DND-41 (cell line): ENCODE results near the gene KLF11.

Source experiments
- ATAC-seq: fragments of 200-7000 bp; cut with Tn5 transposase; 3 replicates; pipeline ENCODE4 v1.9.1; 2021; ENCODE audit warnings: low read depth; ENCODE audit not compliant: insufficient read depth
- DNase-seq: peaks from one replicate; pipeline ENCODE4 v3.0.0-alpha.2; 2020
- H2AFZ ChIP-seq: 2 replicates; pipeline ENCODE4 v1.6.0; 2012; ENCODE audit warnings: low read depth, low read length
- H3K27ac ChIP-seq: 2 replicates; pipeline ENCODE4 v1.5.1; 2012; ENCODE audit warnings: low read length, inconsistent platforms
- H3K27me3 ChIP-seq: fragments of 200-600 bp; sonication (generic); 2 replicates; pipeline ENCODE4 v1.6.0; 2012; ENCODE audit warnings: low read length, mild to moderate bottlenecking, inconsistent platforms; ENCODE audit not compliant: insufficient read depth, poor library complexity
- H3K36me3 ChIP-seq: 2 replicates; pipeline ENCODE4 v1.5.1; 2012; ENCODE audit warnings: low read length, inconsistent platforms; ENCODE audit not compliant: insufficient read depth
- H3K4me1 ChIP-seq: 2 replicates; pipeline ENCODE4 v1.5.1; 2012; ENCODE audit warnings: mild to moderate bottlenecking, low read length; ENCODE audit not compliant: insufficient read depth
- H3K4me2 ChIP-seq: 2 replicates; pipeline ENCODE4 v1.6.0; 2012; ENCODE audit warnings: mild to moderate bottlenecking, moderate library complexity, low read length, inconsistent platforms; ENCODE audit not compliant: insufficient read depth
- H3K4me3 ChIP-seq, 2 experiments: fragments of 200-600 bp in 1 of 2; shearing (Covaris generic) in 1 of 2; 2 replicates each; pipeline ENCODE4 v1.5.1; 2012 to 2016; ENCODE audit warnings: inconsistent platforms in 2 of 2, low read length in 2 of 2, mild to moderate bottlenecking in 2 of 2, low read depth in 1 of 2, moderate library complexity in 1 of 2
- H3K79me2 ChIP-seq: 2 replicates; pipeline ENCODE4 v1.6.0; 2012; ENCODE audit warnings: low read length, inconsistent platforms; ENCODE audit not compliant: insufficient read depth
- H3K9ac ChIP-seq: 2 replicates; pipeline ENCODE4 v1.6.0; 2012; ENCODE audit warnings: low read depth, mild to moderate bottlenecking, inconsistent platforms, low read length, moderate library complexity
- H3K9me3 ChIP-seq: 2 replicates; pipeline ENCODE4 v1.5.1; 2012; ENCODE audit warnings: low read length, moderate library complexity, mild to moderate bottlenecking, inconsistent platforms; ENCODE audit not compliant: insufficient read depth, severe bottlenecking
- H4K20me1 ChIP-seq: 2 replicates; pipeline ENCODE4 v1.6.0; 2012; ENCODE audit warnings: low read length; ENCODE audit not compliant: insufficient read depth
- CTCF ChIP-seq: IDR thresholded peaks from 2 replicates; pipeline ENCODE4 v1.5.1; 2012; ENCODE audit warnings: borderline replicate concordance, low read length, moderate library complexity, mild to moderate bottlenecking; ENCODE audit not compliant: poor library complexity, severe bottlenecking; ENCODE audit errors: extremely low read depth
- EZH2 ChIP-seq: IDR thresholded peaks from 3 replicates; pipeline ENCODE4 v1.6.1; 2012; ENCODE audit warnings: borderline replicate concordance, low read depth, mild to moderate bottlenecking, moderate library complexity, low read length, inconsistent platforms; ENCODE audit not compliant: severe bottlenecking

The KLF11 gene

GRCh38 chr2:10072656-10073480 lies 29.5 kb downstream of the KLF11 start:
- no peaks in the 10 kb centered on the region for H3K9me3 ChIP-seq
- peaks cover 6% of the 10 kb centered on the region; the same call in 1 of the 2 replicates for H3K4me1 ChIP-seq
- peak; percentile 87 for DNase-seq
- no peaks in the 10 kb centered on the region for H4K20me1 ChIP-seq
- peaks cover 19% of the 10 kb centered on the region for H3K27me3 ChIP-seq
- H2AFZ ChIP-seq, result no peak overlapping the region
- TF ChIP-seq CTCF, result peak; percentile 97
- no peak for TF ChIP-seq EZH2
- H3K4me2 ChIP-seq, result no peak overlapping the region; the same call in 1 of the 2 replicates
- no peaks in the 10 kb centered on the region for H3K79me2 ChIP-seq
- no peak overlapping the region for H3K27ac ChIP-seq
- peak; percentile 99 for ATAC-seq
- H3K9ac ChIP-seq, result no peak overlapping the region
- H3K36me3 ChIP-seq, result no peaks in the 10 kb centered on the region
- H3K4me3 ChIP-seq, result no peak overlapping the region

- TF ChIP-seq CTCF, result no peak
- no peak for TF ChIP-seq EZH2
- no peak overlapping the region for H2AFZ ChIP-seq
- H3K36me3 ChIP-seq, result no peaks in the 10 kb centered on the region
- H3K27ac ChIP-seq, result no peak overlapping the region
- H3K4me3 ChIP-seq, result no peak overlapping the region
- H3K27me3 ChIP-seq, result peaks cover 24% of the 10 kb centered on the region
- peaks cover 6% of the 10 kb centered on the region; the same call in 1 of the 2 replicates for H3K4me1 ChIP-seq
- no peaks in the 10 kb centered on the region for H3K9me3 ChIP-seq
- DNase-seq (no peak), ATAC-seq (no peak)
- H3K79me2 ChIP-seq, result no peaks in the 10 kb centered on the region
- H4K20me1 ChIP-seq, result no peaks in the 10 kb centered on the region
- H3K4me2 ChIP-seq, result no peak overlapping the region
- H3K9ac ChIP-seq, result no peak overlapping the region
Observed at GRCh38 chr2:10073706-10074105, 30.4 kb downstream of the KLF11 start.

- no peaks in the 10 kb centered on the region for H3K79me2 ChIP-seq
- H3K4me1 ChIP-seq, result peaks cover 6% of the 10 kb centered on the region; the same call in 1 of the 2 replicates
- H4K20me1 ChIP-seq, result no peaks in the 10 kb centered on the region
- no peak for DNase-seq
- no peak overlapping the region for H3K27ac ChIP-seq
- no peak overlapping the region for H2AFZ ChIP-seq
- peaks cover 24% of the 10 kb centered on the region for H3K27me3 ChIP-seq
- TF ChIP-seq EZH2 (no peak), CTCF (no peak)
- H3K36me3 ChIP-seq, result no peaks in the 10 kb centered on the region
- H3K4me2 ChIP-seq, result no peak overlapping the region
- no peak overlapping the region for H3K4me3 ChIP-seq
- no peak for ATAC-seq
- no peaks in the 10 kb centered on the region for H3K9me3 ChIP-seq
- no peak overlapping the region for H3K9ac ChIP-seq
Observed at GRCh38 chr2:10075101-10075500, 31.8 kb downstream of the KLF11 start.
